ENCODE data around the gene CC2D2A.

- no peak for TF ChIP-seq POLR2AphosphoS5 (IDR thresholded peaks at IDR 0.05)
- no peak for TF ChIP-seq POLR2A (IDR thresholded peaks at IDR 0.05)
Observed at GRCh38 chr4:15586066-15586465, 116.4 kb downstream of the CC2D2A start.
